ENCODE data around the gene GAGE13.
"Not testable (repeated sequence)": the region's sequence is repeated elsewhere in the genome, so short reads cannot be mapped to it uniquely, and the experiment has no call there.

The GAGE13 gene

GRCh38 chrX:49308604-49309269 is 22.6 kb upstream of the GAGE13 start:
- TF ChIP-seq SUZ12 (IDR thresholded peaks at IDR 0.05) (no peak), SP1 (IDR thresholded peaks at IDR 0.05) (no peak), ZNF384 (IDR thresholded peaks at IDR 0.05) (no peak), FOXK2 (IDR thresholded peaks at IDR 0.05) (no peak), ELF4 (IDR thresholded peaks at IDR 0.05) (no peak), NFRKB (IDR thresholded peaks at IDR 0.05) (no peak), LEF1 (IDR thresholded peaks at IDR 0.05; ENCODE audit: borderline replicate concordance) (no peak), FOXA1 (IDR thresholded peaks at IDR 0.05) (no peak), CTBP1 (IDR thresholded peaks at IDR 0.05; ENCODE audit: borderline replicate concordance) (no peak), FOXM1 (IDR thresholded peaks at IDR 0.05; ENCODE audit: borderline replicate concordance) (no peak), L3MBTL2 (conservative IDR thresholded peaks at IDR 0.05) (no peak), ARNT (IDR thresholded peaks at IDR 0.05) (no peak), HDGF (IDR thresholded peaks at IDR 0.05; ENCODE audit: borderline replicate concordance) (no peak), TARDBP (IDR thresholded peaks at IDR 0.05) (no peak), BHLHE40 (IDR thresholded peaks at IDR 0.05; ENCODE audit: borderline replicate concordance) (no peak), PKNOX1 (IDR thresholded peaks at IDR 0.05) (no peak)
- ChIA-PET CTCF (no interaction called here), POLR2A (no interaction called here)
- no peak for DNase-seq (ENCODE audit: extremely low spot score)

- ChIA-PET CTCF (no interaction called here), POLR2A (no interaction called here)
- no peak for DNase-seq (ENCODE audit: extremely low spot score)
- no peak for TF ChIP-seq BHLHE40 (IDR thresholded peaks at IDR 0.05; ENCODE audit: borderline replicate concordance)
- no peak for TF ChIP-seq SUZ12 (IDR thresholded peaks at IDR 0.05)
- TF ChIP-seq FOXA1 (IDR thresholded peaks at IDR 0.05) = no peak
- no peak for TF ChIP-seq SP1 (IDR thresholded peaks at IDR 0.05)
- no peak for TF ChIP-seq ARNT (IDR thresholded peaks at IDR 0.05)
- TF ChIP-seq NFRKB (IDR thresholded peaks at IDR 0.05) = no peak
- TF ChIP-seq L3MBTL2 (conservative IDR thresholded peaks at IDR 0.05) = no peak
- no peak for TF ChIP-seq PKNOX1 (IDR thresholded peaks at IDR 0.05)
- TF ChIP-seq LEF1 (IDR thresholded peaks at IDR 0.05; ENCODE audit: borderline replicate concordance) = no peak
- no peak for TF ChIP-seq FOXK2 (IDR thresholded peaks at IDR 0.05)
- TF ChIP-seq ZNF384 (IDR thresholded peaks at IDR 0.05) = no peak
- no peak for TF ChIP-seq HDGF (IDR thresholded peaks at IDR 0.05; ENCODE audit: borderline replicate concordance)
- no peak for TF ChIP-seq FOXM1 (IDR thresholded peaks at IDR 0.05; ENCODE audit: borderline replicate concordance)
These were observed 21.9 kb upstream of the GAGE13 start for GRCh38 chrX:49309401-49309981.

- TF ChIP-seq FOXM1 (IDR thresholded peaks at IDR 0.05; ENCODE audit: borderline replicate concordance) = no peak
- no peak for TF ChIP-seq ARNT (IDR thresholded peaks at IDR 0.05)
- no peak for TF ChIP-seq ELF4 (IDR thresholded peaks at IDR 0.05)
- TF ChIP-seq TARDBP (IDR thresholded peaks at IDR 0.05) = no peak
- no peak for TF ChIP-seq CTBP1 (IDR thresholded peaks at IDR 0.05; ENCODE audit: borderline replicate concordance)
- no peak for TF ChIP-seq BHLHE40 (IDR thresholded peaks at IDR 0.05; ENCODE audit: borderline replicate concordance)
- no peak for TF ChIP-seq ZNF384 (IDR thresholded peaks at IDR 0.05)
- TF ChIP-seq FOXA1 (IDR thresholded peaks at IDR 0.05) = no peak
- no peak for TF ChIP-seq NFRKB (IDR thresholded peaks at IDR 0.05)
- TF ChIP-seq LEF1 (IDR thresholded peaks at IDR 0.05; ENCODE audit: borderline replicate concordance) = no peak
- CTCF ChIA-PET = no interaction called here
These were observed 21.0 kb upstream of the GAGE13 start for GRCh38 chrX:49310371-49310770.

GRCh38 chrX:49312176-49312575 is 19.2 kb upstream of the GAGE13 start:
- POLR2A ChIA-PET = no interaction called here
- DNase-seq (ENCODE audit: extremely low spot score) = no peak

More at GRCh38 chrX:49310371-49310770, 21.0 kb upstream of the GAGE13 start:
- POLR2A ChIA-PET = no interaction called here
- no peak for DNase-seq (ENCODE audit: extremely low spot score)

GRCh38 chrX:49316085-49316484 is 15.3 kb upstream of the GAGE13 start:
- no peak for TF ChIP-seq FOXK2 (IDR thresholded peaks at IDR 0.05)
- TF ChIP-seq BHLHE40 (IDR thresholded peaks at IDR 0.05; ENCODE audit: borderline replicate concordance) = no peak
- no peak for TF ChIP-seq TARDBP (IDR thresholded peaks at IDR 0.05)
- no peak for TF ChIP-seq NFRKB (IDR thresholded peaks at IDR 0.05)
- no peak for TF ChIP-seq FOXA1 (IDR thresholded peaks at IDR 0.05)
- TF ChIP-seq LEF1 (IDR thresholded peaks at IDR 0.05; ENCODE audit: borderline replicate concordance) = no peak
- TF ChIP-seq FOXM1 (IDR thresholded peaks at IDR 0.05; ENCODE audit: borderline replicate concordance) = no peak
- no peak for TF ChIP-seq ARNT (IDR thresholded peaks at IDR 0.05)
- TF ChIP-seq L3MBTL2 (conservative IDR thresholded peaks at IDR 0.05) = no peak
- TF ChIP-seq SP1 (IDR thresholded peaks at IDR 0.05) = no peak
- ChIA-PET CTCF (no interaction called here), POLR2A (no interaction called here)
- no peak for DNase-seq (ENCODE audit: extremely low spot score)

More at GRCh38 chrX:49312176-49312575, 19.2 kb upstream of the GAGE13 start:
- TF ChIP-seq BHLHE40 (IDR thresholded peaks at IDR 0.05; ENCODE audit: borderline replicate concordance) (no peak), ARNT (IDR thresholded peaks at IDR 0.05) (no peak), SP1 (IDR thresholded peaks at IDR 0.05) (no peak), FOXA1 (IDR thresholded peaks at IDR 0.05) (no peak), PKNOX1 (IDR thresholded peaks at IDR 0.05) (no peak), L3MBTL2 (conservative IDR thresholded peaks at IDR 0.05) (no peak), NFRKB (IDR thresholded peaks at IDR 0.05) (no peak), FOXK2 (IDR thresholded peaks at IDR 0.05) (no peak), HDGF (IDR thresholded peaks at IDR 0.05; ENCODE audit: borderline replicate concordance) (no peak), ZNF384 (IDR thresholded peaks at IDR 0.05) (no peak), LEF1 (IDR thresholded peaks at IDR 0.05; ENCODE audit: borderline replicate concordance) (no peak), SUZ12 (IDR thresholded peaks at IDR 0.05) (no peak), CTBP1 (IDR thresholded peaks at IDR 0.05; ENCODE audit: borderline replicate concordance) (no peak), TARDBP (IDR thresholded peaks at IDR 0.05) (no peak), ELF4 (IDR thresholded peaks at IDR 0.05) (no peak), FOXM1 (IDR thresholded peaks at IDR 0.05; ENCODE audit: borderline replicate concordance) (no peak)
- CTCF ChIA-PET = no interaction called here

GRCh38 chrX:49321737-49322136 is 9.6 kb upstream of the GAGE13 start, which contains the start of gene GAGE12J:
TSS of gene GAGE12J (plus strand) at chrX:49322037. CDS start at chrX:49323194, 1,157 bp downstream.
- POLR2A ChIA-PET; DNase-seq (ENCODE audit: extremely low spot score); CTCF ChIA-PET: not testable (repeated sequence)

- CTCF ChIA-PET; POLR2A ChIA-PET; DNase-seq (ENCODE audit: extremely low spot score): not testable (repeated sequence)
These were observed 9.1 kb upstream of the GAGE13 start for GRCh38 chrX:49322266-49322665.

- DNase-seq (ENCODE audit: extremely low spot score); CTCF ChIA-PET; POLR2A ChIA-PET: not testable (repeated sequence)
These were observed 7.6 kb upstream of the GAGE13 start for GRCh38 chrX:49323735-49324134.

GRCh38 chrX:49330421-49330820 is 961 bp upstream of the GAGE13 start:
- POLR2A ChIA-PET; CTCF ChIA-PET; DNase-seq (ENCODE audit: extremely low spot score): not testable (repeated sequence)

- POLR2A ChIA-PET; CTCF ChIA-PET; DNase-seq (ENCODE audit: extremely low spot score): not testable (repeated sequence)
These were observed 459 bp downstream of the GAGE13 start for GRCh38 chrX:49331841-49332240.
